Naive B cell (primary cell): Measurements from ENCODE around the gene COL23A1. TPM values are rescaled to one million over a fixed set of nuclear protein-coding genes. Genes with fewer than 3 reads are reported as not detected.
A peak's percentile ranks its signal among the peaks of the same experiment; 100 is the strongest.

ENCODE experiments used
- ATAC-seq, 2 donors: fragments of 150-1000 bp; cut with Tn5 transposase; 2 replicates each; pipeline ENCODE4 v1.10.0; 2021; ENCODE audit warnings: low read depth in 2 of 2, mild to moderate bottlenecking in 2 of 2, moderate library complexity in 2 of 2
- DNase-seq: peaks from one replicate; pipeline ENCODE4 v3.0.0; 2022
- H3K27ac Mint-ChIP-seq, 6 donors: one replicate each; pipeline ENCODE4 v1.8.0; 2020 to 2022; ENCODE audit warnings: mild to moderate bottlenecking in 6 of 6, mixed read lengths in 6 of 6, moderate library complexity in 5 of 6, inconsistent platforms in 2 of 6
- H3K27me3 Mint-ChIP-seq, 3 donors: one replicate each; pipeline ENCODE4 v1.8.0; 2021 to 2022; ENCODE audit warnings: mixed read lengths in 3 of 3, mild to moderate bottlenecking in 1 of 3
- H3K36me3 Mint-ChIP-seq, 2 donors: one replicate each; pipeline ENCODE4 v1.8.0; 2020 to 2022; ENCODE audit warnings: mixed read lengths in 2 of 2, inconsistent platforms in 1 of 2, mild to moderate bottlenecking in 1 of 2
- H3K4me1 Mint-ChIP-seq, 3 donors: one replicate each; pipeline ENCODE4 v1.8.0; 2020 to 2022; ENCODE audit warnings: mixed read lengths in 3 of 3, inconsistent platforms in 1 of 3, mild to moderate bottlenecking in 1 of 3, moderate library complexity in 1 of 3
- H3K4me3 Mint-ChIP-seq, 8 donors: one replicate each; pipeline ENCODE4 v1.8.0; 2020 to 2022; ENCODE audit warnings: mild to moderate bottlenecking in 8 of 8, mixed read lengths in 8 of 8, moderate library complexity in 8 of 8, inconsistent platforms in 2 of 8
- H3K9me3 Mint-ChIP-seq, 7 donors: one replicate each; pipeline ENCODE4 v1.8.0; 2020 to 2022; ENCODE audit warnings: mixed read lengths in 7 of 7, mild to moderate bottlenecking in 5 of 7, inconsistent platforms in 2 of 7, moderate library complexity in 1 of 7
- polyA plus RNA-seq, 6 donors: library from polyadenylated mRNA; unstranded; fragments of 300-500 nt; fragmentation: Illumina TruSeq; gene quantifications; one replicate each; pipeline ENCODE4 v1.2.3, GENCODE V29; 2021; ENCODE audit warnings: low read depth in 6 of 6

The COL23A1 gene
- polyA plus RNA-seq, 6 donors from 2014 or later = 0.16 TPM; not detected in 5

GRCh38 chr5:178225174-178225573 lies 365.0 kb downstream of the COL23A1 start:
- H3K9me3 Mint-ChIP-seq = no peaks in the 10 kb centered on the region
- peaks cover 55 to 72% (median 59%) of the 10 kb centered on the region in 3 donors for H3K4me1 Mint-ChIP-seq
- DNase-seq (no peak), ATAC-seq (no peak)
- H3K27ac Mint-ChIP-seq = no peak overlapping the region
- no peaks in the 10 kb centered on the region for H3K27me3 Mint-ChIP-seq
- H3K4me3 Mint-ChIP-seq = no peak overlapping the region
- peaks cover 16 to 39% of the 10 kb centered on the region in 2 donors for H3K36me3 Mint-ChIP-seq

GRCh38 chr5:178224403-178224802 lies 365.8 kb downstream of the COL23A1 start:
- Mint-ChIP-seq H3K27ac (no peak overlapping the region), H3K9me3 (no peaks in the 10 kb centered on the region), H3K4me3 (no peak overlapping the region), H3K36me3 (peaks cover 16 to 33% of the 10 kb centered on the region in 2 donors), H3K4me1 (peaks cover 48 to 65% (median 53%) of the 10 kb centered on the region in 3 donors), H3K27me3 (no peaks in the 10 kb centered on the region)
- ATAC-seq (no peak), DNase-seq (no peak)

- no peak for ATAC-seq
- DNase-seq = no peak
- peaks cover 43 to 60% (median 51%) of the 10 kb centered on the region in 3 donors for H3K4me1 Mint-ChIP-seq
- peak overlapping the region in 1 of 8 donors; percentile 89 for H3K4me3 Mint-ChIP-seq
- peaks cover 16 to 28% of the 10 kb centered on the region in 2 donors for H3K36me3 Mint-ChIP-seq
- H3K27me3 Mint-ChIP-seq = no peaks in the 10 kb centered on the region
- no peaks in the 10 kb centered on the region for H3K9me3 Mint-ChIP-seq
- H3K27ac Mint-ChIP-seq = peak overlapping the region; percentile 27 to 86 (median 58)
These were observed 366.3 kb downstream of the COL23A1 start for GRCh38 chr5:178223828-178224335.

GRCh38 chr5:178223196-178223773 lies 366.9 kb downstream of the COL23A1 start:
- ATAC-seq (no peak), DNase-seq (no peak)
- Mint-ChIP-seq H3K27me3 (no peaks in the 10 kb centered on the region), H3K9me3 (no peaks in the 10 kb centered on the region), H3K27ac (peak overlapping the region in 3 of 6 donors; percentile 37 to 94 (median 60)), H3K4me3 (peak overlapping the region in 2 of 8 donors; percentile 44 to 89), H3K4me1 (peaks cover 40 to 55% (median 46%) of the 10 kb centered on the region in 3 donors), H3K36me3 (peaks cover 16 to 27% of the 10 kb centered on the region in 2 donors)

GRCh38 chr5:178222292-178222691 lies 367.9 kb downstream of the COL23A1 start:
- H3K4me1 Mint-ChIP-seq = peaks cover 33 to 46% (median 37%) of the 10 kb centered on the region in 3 donors
- ATAC-seq (no peak), DNase-seq (no peak)
- no peaks in the 10 kb centered on the region for H3K9me3 Mint-ChIP-seq
- H3K4me3 Mint-ChIP-seq = no peak overlapping the region
- H3K36me3 Mint-ChIP-seq = peaks cover 10 to 18% of the 10 kb centered on the region in 2 donors
- no peaks in the 10 kb centered on the region for H3K27me3 Mint-ChIP-seq
- H3K27ac Mint-ChIP-seq = peak overlapping the region in 1 of 6 donors; percentile 26

GRCh38 chr5:178221853-178222252 lies 368.3 kb downstream of the COL23A1 start:
- ATAC-seq = no peak
- DNase-seq = no peak
- Mint-ChIP-seq H3K4me3 (peak overlapping the region in 1 of 8 donors; percentile 22), H3K9me3 (no peaks in the 10 kb centered on the region), H3K27ac (peak overlapping the region in 3 of 6 donors; percentile 4 to 83 (median 26)), H3K27me3 (no peaks in the 10 kb centered on the region), H3K36me3 (peaks cover 6 to 14% of the 10 kb centered on the region in 2 donors), H3K4me1 (peaks cover 28 to 41% (median 35%) of the 10 kb centered on the region in 3 donors)

- ATAC-seq (no peak), DNase-seq (no peak)
- Mint-ChIP-seq H3K27ac (peak overlapping the region in 4 of 6 donors; percentile 2 to 83 (median 22)), H3K9me3 (no peaks in the 10 kb centered on the region), H3K27me3 (no peaks in the 10 kb centered on the region), H3K36me3 (peaks cover 0 to 18% of the 10 kb centered on the region in 2 donors), H3K4me3 (no peak overlapping the region), H3K4me1 (peaks cover 29 to 40% (median 32%) of the 10 kb centered on the region in 3 donors)
These were observed 368.9 kb downstream of the COL23A1 start for GRCh38 chr5:178221282-178221681.

- no peak for ATAC-seq
- peaks cover 0 to 14% of the 10 kb centered on the region in 2 donors for H3K36me3 Mint-ChIP-seq
- no peak for DNase-seq
- H3K27ac Mint-ChIP-seq = no peak overlapping the region
- H3K9me3 Mint-ChIP-seq = no peaks in the 10 kb centered on the region
- H3K4me3 Mint-ChIP-seq = peak overlapping the region in 1 of 8 donors; percentile 44
- H3K4me1 Mint-ChIP-seq = peaks cover 35 to 41% (median 35%) of the 10 kb centered on the region in 3 donors
- H3K27me3 Mint-ChIP-seq = no peaks in the 10 kb centered on the region
These were observed 371.4 kb downstream of the COL23A1 start for GRCh38 chr5:178218827-178219226.

- Mint-ChIP-seq H3K27me3 (no peaks in the 10 kb centered on the region), H3K27ac (no peak overlapping the region), H3K4me1 (peaks cover 34 to 41% (median 35%) of the 10 kb centered on the region in 3 donors), H3K36me3 (peaks cover 0 to 12% of the 10 kb centered on the region in 2 donors), H3K9me3 (no peaks in the 10 kb centered on the region), H3K4me3 (no peak overlapping the region)
- no peak for DNase-seq
- ATAC-seq = no peak
These were observed 371.9 kb downstream of the COL23A1 start for GRCh38 chr5:178218237-178218776.

GRCh38 chr5:178216779-178217178 lies 373.4 kb downstream of the COL23A1 start:
- Mint-ChIP-seq H3K4me3 (no peak overlapping the region), H3K27ac (peak overlapping the region in 2 of 6 donors; percentile 19 to 37), H3K27me3 (no peaks in the 10 kb centered on the region), H3K36me3 (peaks cover 0 to 7% of the 10 kb centered on the region in 2 donors), H3K4me1 (peaks cover 25 to 44% (median 28%) of the 10 kb centered on the region in 3 donors), H3K9me3 (no peaks in the 10 kb centered on the region)
- DNase-seq (no peak), ATAC-seq (no peak)

- Mint-ChIP-seq H3K9me3 (no peaks in the 10 kb centered on the region), H3K27ac (peak overlapping the region in 4 of 6 donors; percentile 37 to 60 (median 48)), H3K4me1 (peaks cover 19 to 37% (median 22%) of the 10 kb centered on the region in 3 donors), H3K27me3 (no peaks in the 10 kb centered on the region), H3K4me3 (peak overlapping the region in 1 of 8 donors; percentile 70), H3K36me3 (peaks cover 0 to 7% of the 10 kb centered on the region in 2 donors)
- peak in 1 of 2 donors; percentile 53 for ATAC-seq
- no peak for DNase-seq
These were observed 374.1 kb downstream of the COL23A1 start for GRCh38 chr5:178216088-178216534.

GRCh38 chr5:178215280-178216002 lies 374.8 kb downstream of the COL23A1 start:
- peaks cover 16 to 31% (median 17%) of the 10 kb centered on the region in 3 donors for H3K4me1 Mint-ChIP-seq
- H3K27ac Mint-ChIP-seq = peak overlapping the region in 3 of 6 donors; percentile 37 to 59 (median 37)
- DNase-seq (no peak), ATAC-seq (no peak)
- H3K9me3 Mint-ChIP-seq = no peaks in the 10 kb centered on the region
- peaks cover 0 to 7% of the 10 kb centered on the region in 2 donors for H3K36me3 Mint-ChIP-seq
- no peak overlapping the region for H3K4me3 Mint-ChIP-seq
- H3K27me3 Mint-ChIP-seq = no peaks in the 10 kb centered on the region

- Mint-ChIP-seq H3K9me3 (no peaks in the 10 kb centered on the region), H3K36me3 (peaks cover 8 to 19% of the 10 kb centered on the region in 2 donors), H3K4me3 (no peak overlapping the region), H3K4me1 (peaks cover 15 to 38% (median 17%) of the 10 kb centered on the region in 3 donors), H3K27me3 (no peaks in the 10 kb centered on the region), H3K27ac (peak overlapping the region in 4 of 6 donors; percentile 32 to 74 (median 60))
- DNase-seq (no peak), ATAC-seq (no peak)
These were observed 375.9 kb downstream of the COL23A1 start for GRCh38 chr5:178214160-178214803.
